Chondrocyte (in vitro differentiated cells): ENCODE results near the gene NOP16. TPM values are rescaled to one million over a fixed set of nuclear protein-coding genes. Genes with fewer than 3 reads are reported as not detected.

ENCODE experiments used
- DNase-seq: peaks from one replicate; pipeline ENCODE4 v3.0.0; 2021; ENCODE audit warnings: mixed read lengths, low spot score
- H3K27ac Mint-ChIP-seq: one replicate; pipeline ENCODE4 v1.8.0; 2021; ENCODE audit warnings: mild to moderate bottlenecking, moderate library complexity, mixed read lengths; ENCODE audit not compliant: unreplicated experiment
- H3K27me3 Mint-ChIP-seq: 2 replicates; pipeline ENCODE4 v1.8.0; 2021; ENCODE audit warnings: low read depth, mixed read lengths
- H3K36me3 Mint-ChIP-seq: 2 replicates; pipeline ENCODE4 v1.8.0; 2021; ENCODE audit warnings: low read depth, mixed read lengths
- H3K4me1 Mint-ChIP-seq: 2 replicates; pipeline ENCODE4 v1.8.0; 2021; ENCODE audit warnings: low read depth, mild to moderate bottlenecking, mixed read lengths
- H3K4me3 Mint-ChIP-seq: one replicate; pipeline ENCODE4 v1.8.0; 2021; ENCODE audit warnings: mild to moderate bottlenecking, moderate library complexity, mixed read lengths; ENCODE audit not compliant: unreplicated experiment
- H3K9me3 Mint-ChIP-seq: 2 replicates; pipeline ENCODE4 v1.8.0; 2021; ENCODE audit warnings: low read depth, mixed read lengths
- long read RNA-seq: library from polyadenylated mRNA; stranded (forward); transcript quantifications from one replicate; pipeline ENCODE4 v2.0.0, GENCODE V29; 2021
- total RNA-seq: library from RNA; stranded (reverse); gene quantifications from 3 replicates; pipeline ENCODE4 v1.2.1, GENCODE V29; 2021
- TF ChIP-seq, protein P1 (sequence below): fragments of 200-600 bp; sonication (generic); IDR thresholded peaks from 2 replicates; pipeline ENCODE4 v1.5.0; 2021; ENCODE audit warnings: antibody characterized with exemption, mild to moderate bottlenecking, moderate library complexity

The NOP16 gene
- 16.8 to 22.8 TPM (median 19.9 TPM) in 3 replicates for total RNA-seq
- long read RNA-seq, transcript NOP16-207 (5 exons, 1,258 nt), result major isoform, 18 of 26 reads
- long read RNA-seq, partial matches to known transcripts, result 0 of 26 reads
- long read RNA-seq, other reads (novel, unspliced or antisense), result 4 of 26 reads

GRCh38 chr5:176388444-176389134 is at the start of gene NOP16, which contains the start of gene HIGD2A:
Gene NOP16 (minus strand): TSS chr5:176388598. CDS start chr5:176388539, 59 bp downstream.
Gene HIGD2A (plus strand): TSS chr5:176388751. CDS start chr5:176388820, 69 bp downstream.
- H3K27me3 Mint-ChIP-seq, result no peaks in the 10 kb centered on the region
- peak within 1 kb of the TSS; percentile 100 for H3K4me3 Mint-ChIP-seq
- no peaks in the 10 kb centered on the region for H3K9me3 Mint-ChIP-seq
- peak; percentile 95 for DNase-seq
- H3K36me3 Mint-ChIP-seq, result peaks cover 8% of the 10 kb centered on the region
- TF ChIP-seq, protein P1, sequence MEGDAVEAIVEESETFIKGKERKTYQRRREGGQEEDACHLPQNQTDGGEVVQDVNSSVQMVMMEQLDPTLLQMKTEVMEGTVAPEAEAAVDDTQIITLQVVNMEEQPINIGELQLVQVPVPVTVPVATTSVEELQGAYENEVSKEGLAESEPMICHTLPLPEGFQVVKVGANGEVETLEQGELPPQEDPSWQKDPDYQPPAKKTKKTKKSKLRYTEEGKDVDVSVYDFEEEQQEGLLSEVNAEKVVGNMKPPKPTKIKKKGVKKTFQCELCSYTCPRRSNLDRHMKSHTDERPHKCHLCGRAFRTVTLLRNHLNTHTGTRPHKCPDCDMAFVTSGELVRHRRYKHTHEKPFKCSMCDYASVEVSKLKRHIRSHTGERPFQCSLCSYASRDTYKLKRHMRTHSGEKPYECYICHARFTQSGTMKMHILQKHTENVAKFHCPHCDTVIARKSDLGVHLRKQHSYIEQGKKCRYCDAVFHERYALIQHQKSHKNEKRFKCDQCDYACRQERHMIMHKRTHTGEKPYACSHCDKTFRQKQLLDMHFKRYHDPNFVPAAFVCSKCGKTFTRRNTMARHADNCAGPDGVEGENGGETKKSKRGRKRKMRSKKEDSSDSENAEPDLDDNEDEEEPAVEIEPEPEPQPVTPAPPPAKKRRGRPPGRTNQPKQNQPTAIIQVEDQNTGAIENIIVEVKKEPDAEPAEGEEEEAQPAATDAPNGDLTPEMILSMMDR, result peak; percentile 16
- H3K4me1 Mint-ChIP-seq, result peaks cover 23% of the 10 kb centered on the region
- H3K27ac Mint-ChIP-seq, result peak within 1 kb of the TSS; percentile 100

- DNase-seq, result no peak
- Mint-ChIP-seq H3K4me3 (no peak overlapping the region), H3K4me1 (peaks cover 14% of the 10 kb centered on the region), H3K27me3 (peaks cover 17% of the 10 kb centered on the region), H3K9me3 (no peaks in the 10 kb centered on the region), H3K27ac (no peak overlapping the region), H3K36me3 (no peaks in the 10 kb centered on the region)
- TF ChIP-seq, protein P1, result no peak
These were observed 48.3 kb upstream of the NOP16 start for GRCh38 chr5:176436656-176437055.

- TF ChIP-seq, protein P1, result no peak
- no peak overlapping the region for H3K4me3 Mint-ChIP-seq
- peaks cover 11% of the 10 kb centered on the region for H3K27me3 Mint-ChIP-seq
- no peak for DNase-seq
- H3K4me1 Mint-ChIP-seq, result peaks cover 11% of the 10 kb centered on the region
- no peaks in the 10 kb centered on the region for H3K9me3 Mint-ChIP-seq
- H3K36me3 Mint-ChIP-seq, result no peaks in the 10 kb centered on the region
- no peak overlapping the region for H3K27ac Mint-ChIP-seq
These were observed 44.3 kb upstream of the NOP16 start for GRCh38 chr5:176432707-176433106.

DNA sequence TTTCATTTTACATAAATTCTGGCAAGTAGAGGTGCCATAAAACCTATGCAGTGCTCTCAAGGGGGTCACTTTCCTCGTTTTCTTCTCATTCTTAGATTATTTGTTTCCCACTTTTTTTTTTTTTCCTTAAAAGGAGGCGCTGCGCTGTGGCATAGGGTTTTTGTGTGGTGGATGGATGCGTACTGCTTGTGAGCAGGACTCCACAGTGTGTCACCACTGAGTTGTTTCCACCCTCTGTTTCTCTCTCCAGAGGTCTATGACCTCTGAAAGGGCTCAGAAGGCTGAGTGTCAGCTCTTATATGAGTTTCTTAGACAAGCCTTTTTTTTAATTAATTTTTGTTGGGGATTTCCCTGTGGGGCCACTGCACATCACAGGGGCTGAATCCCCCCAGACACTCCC is 41.6 kb upstream of the NOP16 start:
- Mint-ChIP-seq H3K27ac (no peak overlapping the region), H3K27me3 (peaks cover 8% of the 10 kb centered on the region), H3K4me1 (peaks cover 12% of the 10 kb centered on the region), H3K9me3 (no peaks in the 10 kb centered on the region), H3K36me3 (no peaks in the 10 kb centered on the region), H3K4me3 (no peak overlapping the region)
- DNase-seq, result no peak
- TF ChIP-seq, protein P1, result no peak

DNA sequence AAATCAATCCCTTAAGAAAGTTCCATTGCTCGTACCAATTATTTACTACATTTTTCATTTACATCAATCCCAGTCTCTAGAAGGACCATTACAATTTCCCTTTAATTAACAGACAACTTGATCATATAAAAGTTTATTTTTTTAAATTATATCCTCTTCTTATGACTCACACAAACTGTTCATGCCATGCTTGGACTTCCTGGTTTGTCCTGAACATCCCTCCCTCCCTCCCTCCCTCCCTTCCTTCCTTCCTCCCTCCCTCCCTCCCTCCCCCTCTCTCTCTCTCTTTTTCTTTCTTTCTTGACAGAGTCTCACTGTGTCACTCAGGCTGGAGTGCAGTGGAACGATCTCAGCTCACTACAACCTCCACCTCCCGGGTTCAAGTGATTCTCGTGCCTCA is 39.6 kb upstream of the NOP16 start:
- TF ChIP-seq, protein P1, result no peak
- Mint-ChIP-seq H3K4me1 (peaks cover 28% of the 10 kb centered on the region), H3K9me3 (no peaks in the 10 kb centered on the region), H3K36me3 (no peaks in the 10 kb centered on the region), H3K4me3 (no peak overlapping the region), H3K27ac (no peak overlapping the region), H3K27me3 (peaks cover 8% of the 10 kb centered on the region)
- no peak for DNase-seq
